ENCODE results near the gene C1orf74.

The C1orf74 gene

GRCh38 chr1:209741889-209742288 lies 42.5 kb downstream of the C1orf74 start:
- DNase-seq, result no peak

- no peak for DNase-seq
Observed at GRCh38 chr1:209741193-209741592, 43.2 kb downstream of the C1orf74 start.

GRCh38 chr1:209738270-209738669 lies 46.1 kb downstream of the C1orf74 start:
- no peak for DNase-seq

DNA sequence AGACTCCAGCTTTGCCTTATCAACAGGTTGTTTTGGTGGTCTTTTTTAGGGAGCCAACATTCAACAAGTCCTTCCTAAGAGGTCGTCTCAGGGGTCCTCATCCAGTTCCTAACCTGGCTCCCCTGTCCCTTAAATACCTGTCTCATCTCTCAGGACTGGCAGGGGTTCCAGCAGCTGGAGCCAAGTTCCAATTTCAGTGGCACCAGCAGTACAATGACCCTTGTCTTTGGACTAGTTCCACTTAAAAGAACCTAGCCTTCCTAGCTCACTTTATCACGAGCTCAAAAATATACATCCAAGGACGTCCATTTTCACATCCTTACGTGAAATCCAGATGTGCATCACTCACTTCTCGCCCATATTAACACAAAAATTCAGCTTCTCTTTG lies 47.2 kb downstream of the C1orf74 start:
- no peak for DNase-seq

DNA sequence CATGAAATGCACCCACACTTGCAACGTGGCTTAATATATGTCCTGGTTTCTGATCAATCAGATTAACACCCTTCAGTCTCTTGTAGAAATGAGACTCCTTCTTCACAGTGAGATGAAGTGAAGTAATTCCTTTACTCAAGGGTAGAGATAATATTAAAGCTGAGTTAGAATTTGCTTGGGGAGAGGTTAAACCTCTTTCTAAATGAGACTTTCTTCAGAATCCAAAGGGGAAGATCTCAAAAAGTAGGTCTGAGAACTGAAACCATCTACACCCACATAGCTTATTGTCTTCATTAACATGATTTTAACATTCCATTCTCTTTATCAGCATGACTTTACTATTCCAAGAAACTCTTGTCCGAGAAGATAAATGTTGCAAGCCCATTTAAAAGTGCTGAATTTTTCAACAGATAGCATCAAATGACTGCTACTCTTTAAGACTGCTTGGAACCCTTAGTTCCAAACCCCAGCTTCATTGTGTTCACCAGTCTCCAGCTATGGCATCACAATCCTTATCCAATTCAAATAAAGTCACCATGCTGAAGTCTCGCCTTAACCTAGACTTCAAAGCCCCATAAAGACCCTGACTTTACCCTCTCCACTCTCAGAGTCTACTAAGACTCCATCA lies 47.8 kb downstream of the C1orf74 start:
- no peak for DNase-seq

DNA sequence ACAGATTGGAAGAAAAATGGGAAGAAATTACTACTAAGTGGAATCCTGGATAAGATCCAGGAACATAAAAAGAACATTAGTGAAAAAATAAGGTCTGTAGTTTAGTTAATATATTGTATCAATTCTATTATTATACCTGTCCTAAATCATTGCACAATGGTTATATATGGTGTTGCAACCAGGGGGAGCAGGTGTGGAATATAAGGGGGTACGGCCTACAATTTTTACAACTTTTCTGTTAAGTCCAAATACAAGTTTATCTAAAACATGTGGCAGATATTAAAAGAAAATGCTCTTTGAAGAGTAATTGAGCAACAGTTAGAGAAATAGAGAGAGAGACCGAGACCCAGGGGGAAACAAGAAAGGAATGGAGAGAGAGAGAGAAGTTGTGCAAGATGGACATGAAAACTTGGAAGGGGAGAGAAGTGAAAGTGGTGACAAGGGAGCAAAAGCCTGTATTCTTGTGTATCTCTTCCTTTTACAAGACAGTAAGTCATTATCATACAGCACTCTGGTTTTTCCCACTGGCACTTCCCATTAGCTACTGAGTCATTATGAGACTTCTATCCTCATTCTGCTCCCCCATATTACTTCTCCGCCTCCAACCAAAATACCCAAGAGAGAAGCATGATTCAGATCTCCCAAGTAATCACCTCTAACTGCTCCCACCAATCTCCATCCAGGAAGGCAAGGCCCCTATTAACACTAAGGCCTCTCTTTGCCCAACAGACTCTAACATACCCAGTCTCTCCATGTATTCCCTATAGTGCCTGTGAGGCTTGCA lies 50.8 kb downstream of the C1orf74 start:
- no peak for DNase-seq

DNA sequence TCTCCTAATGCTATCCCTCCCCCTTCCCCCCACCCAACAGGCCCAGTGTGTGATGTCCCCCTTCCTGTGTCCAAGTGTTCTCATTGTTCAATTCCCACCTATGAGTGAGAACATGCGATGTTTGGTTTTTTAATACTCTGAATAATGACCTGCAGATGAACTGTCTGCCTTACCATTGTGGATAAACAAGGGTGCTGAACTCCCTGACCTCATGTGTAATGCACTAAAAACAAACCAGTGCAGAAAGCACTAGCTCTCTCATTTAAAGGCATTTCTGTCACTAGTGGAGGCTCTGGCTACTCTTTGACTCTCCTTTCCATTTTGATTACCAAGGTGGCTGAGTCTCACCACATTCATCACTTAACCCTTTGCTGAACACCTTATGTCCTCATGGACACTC lies 51.6 kb downstream of the C1orf74 start:
- no peak for DNase-seq

DNA sequence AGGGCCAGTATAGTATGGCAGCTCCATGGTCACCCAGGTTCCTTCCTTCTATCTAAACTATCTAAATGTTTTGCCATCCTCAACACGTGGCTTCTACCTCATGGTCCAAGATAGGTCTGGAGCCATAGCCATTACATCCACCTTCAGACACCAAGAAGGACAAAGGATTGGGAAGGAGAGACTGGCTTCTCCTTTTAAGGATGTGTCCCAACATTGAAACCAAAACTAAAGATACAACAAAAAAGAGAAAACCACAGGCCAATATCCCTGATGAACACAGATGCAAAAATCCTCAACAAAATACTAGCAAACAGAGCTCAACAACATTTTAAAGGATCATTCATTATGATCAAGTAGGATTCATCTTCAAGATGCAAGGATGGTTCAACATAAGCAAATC lies 54.9 kb downstream of the C1orf74 start:
- DNase-seq, result no peak

Data from activated naive CD4-positive, alpha-beta T cell (primary cell).